Neural crest cell (in vitro differentiated cells): ENCODE results near the gene MYEF2. TPM values are rescaled to one million over a fixed set of nuclear protein-coding genes. Genes with fewer than 3 reads are reported as not detected.

Experiments
- DNase-seq: peaks from one replicate; pipeline ENCODE4 v3.0.0; 2021; ENCODE audit warnings: low read depth, mixed read lengths, low spot score
- H3K27ac Mint-ChIP-seq: one replicate; pipeline ENCODE4 v1.8.0; 2021; ENCODE audit warnings: mild to moderate bottlenecking, mixed read lengths; ENCODE audit not compliant: unreplicated experiment
- H3K27me3 Mint-ChIP-seq: 2 replicates; pipeline ENCODE4 v1.8.0; 2021; ENCODE audit warnings: low read depth, mild to moderate bottlenecking, mixed read lengths
- H3K36me3 Mint-ChIP-seq: 2 replicates; pipeline ENCODE4 v1.8.0; 2021; ENCODE audit warnings: low read depth, mild to moderate bottlenecking, mixed read lengths
- H3K4me1 Mint-ChIP-seq: 2 replicates; pipeline ENCODE4 v1.8.0; 2021; ENCODE audit warnings: mixed read lengths
- H3K4me3 Mint-ChIP-seq: one replicate; pipeline ENCODE4 v1.8.0; 2021; ENCODE audit warnings: mild to moderate bottlenecking, mixed read lengths
- H3K9me3 Mint-ChIP-seq: 2 replicates; pipeline ENCODE4 v1.8.0; 2021; ENCODE audit warnings: mixed read lengths
- long read RNA-seq: library from polyadenylated mRNA; unstranded; transcript quantifications from one replicate; pipeline ENCODE4 v2.0.0, GENCODE V29; 2020
- total RNA-seq: library from RNA; stranded (reverse); gene quantifications from 2 replicates; pipeline ENCODE4 v1.2.1, GENCODE V29; 2021
- TF ChIP-seq, protein P1 (sequence below): fragments of 200-600 bp; sonication (generic); conservative IDR thresholded peaks from 2 replicates; pipeline ENCODE4 v1.5.0; 2021; ENCODE audit warnings: antibody characterized with exemption, mild to moderate bottlenecking

Gene MYEF2, protein sequence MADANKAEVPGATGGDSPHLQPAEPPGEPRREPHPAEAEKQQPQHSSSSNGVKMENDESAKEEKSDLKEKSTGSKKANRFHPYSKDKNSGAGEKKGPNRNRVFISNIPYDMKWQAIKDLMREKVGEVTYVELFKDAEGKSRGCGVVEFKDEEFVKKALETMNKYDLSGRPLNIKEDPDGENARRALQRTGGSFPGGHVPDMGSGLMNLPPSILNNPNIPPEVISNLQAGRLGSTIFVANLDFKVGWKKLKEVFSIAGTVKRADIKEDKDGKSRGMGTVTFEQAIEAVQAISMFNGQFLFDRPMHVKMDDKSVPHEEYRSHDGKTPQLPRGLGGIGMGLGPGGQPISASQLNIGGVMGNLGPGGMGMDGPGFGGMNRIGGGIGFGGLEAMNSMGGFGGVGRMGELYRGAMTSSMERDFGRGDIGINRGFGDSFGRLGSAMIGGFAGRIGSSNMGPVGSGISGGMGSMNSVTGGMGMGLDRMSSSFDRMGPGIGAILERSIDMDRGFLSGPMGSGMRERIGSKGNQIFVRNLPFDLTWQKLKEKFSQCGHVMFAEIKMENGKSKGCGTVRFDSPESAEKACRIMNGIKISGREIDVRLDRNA
- 110 and 111 TPM in 2 replicates for total RNA-seq
- long read RNA-seq, full-length matches to known transcripts, result 4 of 10 reads
- long read RNA-seq, partial matches to known transcripts, result 0 of 10 reads
- long read RNA-seq, other reads (novel, unspliced or antisense), result 6 of 10 reads

DNA sequence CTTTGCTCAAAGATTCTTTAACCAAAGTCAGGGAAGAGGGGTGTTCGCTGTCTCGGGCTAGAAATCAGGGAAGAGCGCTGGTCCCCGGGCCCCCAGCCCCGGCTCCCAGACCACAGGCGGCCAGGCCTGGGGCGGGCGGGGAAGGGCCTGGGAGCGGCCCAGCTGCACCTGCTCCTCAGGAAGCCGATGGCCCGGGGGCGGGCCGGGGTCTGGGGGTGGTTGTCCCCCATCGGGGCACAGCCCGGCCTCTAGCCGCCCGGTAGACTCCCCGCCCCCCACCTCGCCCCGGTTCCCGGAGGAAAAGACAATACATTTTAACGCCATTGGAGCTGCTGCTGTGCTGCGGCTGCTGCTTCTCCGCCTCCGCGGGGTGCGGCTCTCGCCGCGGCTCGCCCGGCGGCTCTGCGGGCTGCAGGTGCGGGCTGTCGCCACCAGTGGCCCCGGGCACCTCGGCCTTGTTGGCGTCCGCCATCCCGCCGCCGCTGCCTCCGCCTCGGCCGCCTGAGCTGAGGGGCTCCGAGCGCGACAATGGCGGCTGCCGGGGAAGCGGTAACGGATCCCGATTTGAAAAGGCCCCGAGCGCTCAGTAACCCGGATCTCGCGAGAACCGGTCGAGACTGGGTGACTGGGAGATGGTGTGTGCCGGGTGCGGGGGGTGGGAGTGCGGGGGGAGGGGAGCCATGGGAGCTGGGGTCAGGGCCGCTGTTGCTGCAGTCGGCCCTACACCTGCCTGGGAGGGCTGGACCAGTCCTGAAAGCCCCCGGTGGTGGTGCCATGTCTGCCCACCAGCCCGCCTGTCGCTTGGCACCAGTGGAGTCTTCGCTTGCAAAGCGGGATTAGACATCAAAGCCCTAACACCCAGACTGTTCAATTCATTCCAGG lies at the start of gene MYEF2:
TSS of gene MYEF2 (minus strand) at position 530 of the 882 bp plus-strand sequence. CDS start at position 472, 58 bp downstream.
- Mint-ChIP-seq H3K27me3 (peaks cover 2% of the 10 kb centered on the region), H3K27ac (peak within 1 kb of the TSS; percentile 99), H3K4me3 (peak within 1 kb of the TSS; percentile 95), H3K36me3 (peaks cover 26% of the 10 kb centered on the region), H3K4me1 (peaks cover 20% of the 10 kb centered on the region), H3K9me3 (peaks cover 13% of the 10 kb centered on the region)
- TF ChIP-seq, protein P1, sequence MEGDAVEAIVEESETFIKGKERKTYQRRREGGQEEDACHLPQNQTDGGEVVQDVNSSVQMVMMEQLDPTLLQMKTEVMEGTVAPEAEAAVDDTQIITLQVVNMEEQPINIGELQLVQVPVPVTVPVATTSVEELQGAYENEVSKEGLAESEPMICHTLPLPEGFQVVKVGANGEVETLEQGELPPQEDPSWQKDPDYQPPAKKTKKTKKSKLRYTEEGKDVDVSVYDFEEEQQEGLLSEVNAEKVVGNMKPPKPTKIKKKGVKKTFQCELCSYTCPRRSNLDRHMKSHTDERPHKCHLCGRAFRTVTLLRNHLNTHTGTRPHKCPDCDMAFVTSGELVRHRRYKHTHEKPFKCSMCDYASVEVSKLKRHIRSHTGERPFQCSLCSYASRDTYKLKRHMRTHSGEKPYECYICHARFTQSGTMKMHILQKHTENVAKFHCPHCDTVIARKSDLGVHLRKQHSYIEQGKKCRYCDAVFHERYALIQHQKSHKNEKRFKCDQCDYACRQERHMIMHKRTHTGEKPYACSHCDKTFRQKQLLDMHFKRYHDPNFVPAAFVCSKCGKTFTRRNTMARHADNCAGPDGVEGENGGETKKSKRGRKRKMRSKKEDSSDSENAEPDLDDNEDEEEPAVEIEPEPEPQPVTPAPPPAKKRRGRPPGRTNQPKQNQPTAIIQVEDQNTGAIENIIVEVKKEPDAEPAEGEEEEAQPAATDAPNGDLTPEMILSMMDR, result peak; percentile 23
- peak; percentile 79 for DNase-seq

DNA sequence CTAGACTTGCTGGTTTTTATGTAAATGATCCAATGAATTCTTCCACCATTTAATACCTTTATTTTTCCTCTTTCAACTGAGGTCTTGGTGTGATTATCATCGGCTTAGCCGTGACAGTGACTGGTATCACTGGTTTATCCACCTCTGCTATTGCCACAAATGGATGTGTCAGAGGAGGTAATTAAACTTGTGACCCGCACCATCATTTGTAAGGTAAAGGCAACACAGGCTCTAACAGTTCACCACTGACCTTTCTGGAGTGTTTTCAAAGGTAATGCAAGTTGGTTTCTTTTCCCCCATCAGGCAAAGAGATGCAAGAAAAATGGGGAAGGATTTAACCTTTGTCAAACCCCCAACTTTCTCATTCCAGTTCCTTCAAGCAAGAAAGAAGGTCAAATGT lies 47.7 kb upstream of the MYEF2 start:
- H3K4me1 Mint-ChIP-seq, result no peaks in the 10 kb centered on the region
- H3K9me3 Mint-ChIP-seq, result peaks cover 3% of the 10 kb centered on the region
- H3K27me3 Mint-ChIP-seq, result peaks cover 10% of the 10 kb centered on the region
- H3K4me3 Mint-ChIP-seq, result no peak overlapping the region
- H3K36me3 Mint-ChIP-seq, result no peaks in the 10 kb centered on the region
- no peak overlapping the region for H3K27ac Mint-ChIP-seq
- DNase-seq, result no peak
- TF ChIP-seq, protein P1, result no peak

DNA sequence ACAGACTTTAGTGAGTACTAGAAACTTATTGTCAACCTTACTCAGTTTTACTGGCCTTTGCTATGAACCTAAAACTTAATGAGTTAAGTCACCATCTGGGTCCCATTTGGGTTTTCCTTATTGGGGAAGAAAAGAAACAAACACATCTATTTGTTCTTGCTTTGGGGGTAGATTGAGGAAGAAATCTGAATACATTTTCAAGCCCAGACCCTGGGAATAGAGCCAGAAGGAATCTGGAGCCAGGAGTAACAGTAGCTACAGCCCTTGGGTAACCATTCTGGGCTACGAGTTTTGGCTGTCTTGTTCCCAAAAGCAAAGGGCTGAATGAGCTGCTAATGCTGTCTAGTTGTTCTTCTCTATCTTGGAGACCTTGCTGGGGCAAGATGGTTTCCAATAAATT lies 44.5 kb upstream of the MYEF2 start:
- no peak for DNase-seq
- no peaks in the 10 kb centered on the region for H3K4me1 Mint-ChIP-seq
- TF ChIP-seq, protein P1, result no peak
- peaks cover under 1% of the 10 kb centered on the region for H3K9me3 Mint-ChIP-seq
- no peaks in the 10 kb centered on the region for H3K36me3 Mint-ChIP-seq
- H3K27ac Mint-ChIP-seq, result no peak overlapping the region
- peaks cover 10% of the 10 kb centered on the region for H3K27me3 Mint-ChIP-seq
- no peak overlapping the region for H3K4me3 Mint-ChIP-seq

DNA sequence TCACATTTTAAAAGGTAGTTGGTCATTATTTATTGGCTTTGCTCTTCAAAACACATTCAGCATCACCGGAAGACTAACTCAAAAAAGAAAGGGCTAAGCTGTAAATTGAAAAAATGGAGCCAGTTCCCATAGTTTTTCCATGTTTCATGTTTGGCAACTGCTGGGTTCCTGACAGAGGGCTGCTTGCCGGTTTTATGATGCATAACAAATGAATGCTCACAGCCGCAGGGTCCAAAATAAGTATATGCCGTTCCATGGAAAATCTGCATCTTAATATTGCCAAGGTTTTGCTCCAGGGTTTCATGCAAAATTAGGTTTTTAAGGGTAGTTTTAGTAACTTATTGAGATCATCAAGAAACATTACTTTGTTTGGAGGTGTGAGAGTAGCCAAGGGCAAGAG lies 43.8 kb upstream of the MYEF2 start:
- Mint-ChIP-seq H3K36me3 (no peaks in the 10 kb centered on the region), H3K27me3 (peaks cover 10% of the 10 kb centered on the region), H3K9me3 (no peaks in the 10 kb centered on the region), H3K4me1 (no peaks in the 10 kb centered on the region), H3K4me3 (no peak overlapping the region), H3K27ac (no peak overlapping the region)
- DNase-seq, result no peak
- TF ChIP-seq, protein P1, result no peak

DNA sequence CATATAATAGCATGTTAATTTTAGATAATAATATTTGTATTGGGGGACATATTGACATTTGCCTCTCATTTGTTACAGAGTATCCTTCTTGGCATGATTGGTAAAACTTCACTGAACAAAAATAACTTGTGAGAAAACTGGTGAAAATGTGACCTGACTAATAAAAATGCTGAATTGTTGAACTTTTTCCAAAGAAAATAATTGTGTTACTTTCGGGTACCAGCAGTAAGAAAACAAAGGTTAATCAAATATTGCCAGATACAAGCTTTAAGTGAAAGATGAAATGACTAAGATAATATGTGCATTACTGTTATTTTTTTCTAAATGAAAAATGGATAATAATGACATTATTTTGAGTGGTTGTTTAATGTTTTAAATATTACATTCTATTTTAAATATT lies 43.2 kb upstream of the MYEF2 start:
- Mint-ChIP-seq H3K9me3 (no peaks in the 10 kb centered on the region), H3K4me3 (no peak overlapping the region), H3K27me3 (peaks cover 10% of the 10 kb centered on the region), H3K27ac (no peak overlapping the region), H3K36me3 (no peaks in the 10 kb centered on the region), H3K4me1 (no peaks in the 10 kb centered on the region)
- no peak for DNase-seq
- TF ChIP-seq, protein P1, result no peak
